Endodermal cell (in vitro differentiated cells): ENCODE results near the gene RAD23A. TPM values are rescaled to one million over a fixed set of nuclear protein-coding genes. Genes with fewer than 3 reads are reported as not detected.

Source experiments
- DNase-seq: peaks from one replicate; pipeline ENCODE4 v3.0.0-alpha.2; 2017
- H3K27ac ChIP-seq: 2 replicates; pipeline ENCODE4 v1.5.1; 2013; ENCODE audit warnings: mild to moderate bottlenecking, low read depth, low read length, moderate library complexity
- H3K27me3 ChIP-seq: 2 replicates; pipeline ENCODE4 v1.6.1; 2013; ENCODE audit warnings: mild to moderate bottlenecking, low read length, moderate library complexity; ENCODE audit not compliant: insufficient read depth, control insufficient read depth, poor library complexity, severe bottlenecking
- H3K36me3 ChIP-seq: 2 replicates; pipeline ENCODE4 v1.7.0; 2013; ENCODE audit warnings: mild to moderate bottlenecking, low read length, moderate library complexity; ENCODE audit not compliant: control insufficient read depth, insufficient read depth
- H3K4me1 ChIP-seq: one replicate; pipeline ENCODE4 v1.7.0; 2013; ENCODE audit warnings: low read length; ENCODE audit not compliant: control insufficient read depth, insufficient read depth
- H3K4me3 ChIP-seq: 2 replicates; pipeline ENCODE4 v1.5.1; 2013; ENCODE audit warnings: mild to moderate bottlenecking, low read length, moderate library complexity
- H3K9ac ChIP-seq: 2 replicates; pipeline ENCODE4 v1.6.1; 2013; ENCODE audit warnings: mild to moderate bottlenecking, low read length, moderate library complexity; ENCODE audit not compliant: poor library complexity, severe bottlenecking; ENCODE audit errors: extremely low read depth
- H3K9me3 ChIP-seq: 2 replicates; pipeline ENCODE4 v1.6.1; 2013; ENCODE audit warnings: mild to moderate bottlenecking, low read length, moderate library complexity; ENCODE audit not compliant: control insufficient read depth
- H3K27ac Mint-ChIP-seq: 2 replicates; pipeline ENCODE4 v1.8.0; 2020; ENCODE audit warnings: mixed read lengths
- H3K27me3 Mint-ChIP-seq: 2 replicates; pipeline ENCODE4 v1.8.0; 2021; ENCODE audit warnings: mild to moderate bottlenecking, mixed read lengths; ENCODE audit not compliant: insufficient read depth
- H3K36me3 Mint-ChIP-seq: 2 replicates; pipeline ENCODE4 v1.8.0; 2020; ENCODE audit warnings: low read depth, mixed read lengths
- H3K4me1 Mint-ChIP-seq: 2 replicates; pipeline ENCODE4 v1.8.0; 2020; ENCODE audit warnings: mixed read lengths
- H3K4me3 Mint-ChIP-seq: 2 replicates; pipeline ENCODE4 v1.8.0; 2020; ENCODE audit warnings: mild to moderate bottlenecking, moderate library complexity, mixed read lengths
- H3K9me3 Mint-ChIP-seq: 2 replicates; pipeline ENCODE4 v1.8.0; 2020; ENCODE audit warnings: mild to moderate bottlenecking, mixed read lengths
- CTCF ChIP-seq: fragments of 200-600 bp; sonication (generic); conservative IDR thresholded peaks from 2 replicates; pipeline ENCODE4 v1.5.0; 2021; ENCODE audit warnings: antibody characterized with exemption, mild to moderate bottlenecking
- WGBS, 2 experiments: methylation state at CpG; one replicate each; pipeline versions ENCODE4 v1.1.5 to v1.1.7; 2013; ENCODE audit warnings: missing lambda C conversion rate in 2 of 2, mixed read lengths in 1 of 2; ENCODE audit not compliant: insufficient coverage in 1 of 2, insufficient read length in 1 of 2; 5-methylcytosine and 5-hydroxymethylcytosine counted together
- total RNA-seq, 2 donors: library from RNA; stranded (reverse); fragmentation: NEBNext Ultra II Directional in 1 of 2; extraction: Animal tissue kit (Norgen Biotek cat#: 25700) in 1 of 2; gene quantifications; 2 replicates in 1 of 2; 3 replicates in 1 of 2; pipeline ENCODE4 v1.2.1, GENCODE V29; 2021

The RAD23A gene
- total RNA-seq, 2 donors from 2014 or later, result 75.5 to 117 TPM

DNA sequence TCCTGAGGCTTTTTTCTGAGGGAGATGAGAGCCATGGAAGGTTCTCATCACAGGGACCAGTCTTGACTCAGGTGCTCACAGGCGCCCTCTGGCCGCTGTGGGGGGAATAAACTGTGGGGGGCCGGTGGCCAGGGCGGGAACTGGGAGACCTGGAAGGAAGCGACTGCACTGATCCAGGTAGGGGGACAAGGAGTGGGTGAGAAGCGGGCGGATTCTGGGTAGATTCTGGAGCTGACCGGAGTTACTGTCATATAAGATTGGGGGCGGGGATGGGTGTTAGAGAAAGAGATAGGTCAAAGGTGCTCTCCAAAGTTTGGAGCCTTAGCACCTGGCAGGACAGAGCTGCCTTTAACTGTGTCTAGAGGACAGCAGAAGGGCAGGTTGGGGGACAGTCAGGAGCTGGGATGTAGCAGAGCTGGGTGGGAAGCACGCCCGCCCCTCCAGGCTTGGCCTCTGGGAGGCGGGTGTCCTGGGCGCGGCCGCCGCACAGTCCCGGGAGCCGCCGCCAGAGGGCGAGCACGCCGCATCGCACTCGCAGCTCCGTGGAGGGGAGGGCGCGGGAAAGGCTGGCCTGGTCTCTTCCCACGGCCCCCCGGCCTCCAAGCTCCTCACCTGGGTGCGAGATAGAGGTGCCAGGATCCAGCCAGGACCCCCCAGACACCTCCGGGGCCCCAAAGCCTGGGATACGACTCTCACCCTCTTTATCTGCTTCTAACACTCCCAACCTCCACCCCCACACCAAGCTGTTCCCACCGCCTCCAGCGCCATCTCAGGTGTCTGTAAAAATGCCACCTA, 19.6 kb downstream of the RAD23A start:
- Mint-ChIP-seq H3K27me3 (peaks cover 6% of the 10 kb centered on the region), H3K27ac (peak overlapping the region; percentile 87), H3K4me3 (peak overlapping the region; percentile 56), H3K36me3 (no peaks in the 10 kb centered on the region), H3K4me1 (peaks cover 4% of the 10 kb centered on the region), H3K9me3 (peaks cover 2% of the 10 kb centered on the region)
- H3K4me1 ChIP-seq, result no peaks in the 10 kb centered on the region
- H3K9me3 ChIP-seq, result no peaks in the 10 kb centered on the region
- H3K4me3 ChIP-seq, result peak overlapping the region; percentile 75
- peak; percentile 97 for DNase-seq
- H3K27me3 ChIP-seq, result no peaks in the 10 kb centered on the region
- TF ChIP-seq CTCF, result peak; percentile 92
- H3K9ac ChIP-seq, result peak overlapping the region; percentile 59
- WGBS, 2 experiments, result 5% methylated on average over 14 to 34 of the region's 34 CpGs
- H3K36me3 ChIP-seq, result no peaks in the 10 kb centered on the region
- peak overlapping the region; percentile 49 for H3K27ac ChIP-seq

GRCh38 chr19:12965812-12966135, 20.1 kb downstream of the RAD23A start:
- peaks cover 4% of the 10 kb centered on the region for H3K4me1 Mint-ChIP-seq
- no peak overlapping the region for H3K9ac ChIP-seq
- H3K4me3 ChIP-seq, result no peak overlapping the region
- no peaks in the 10 kb centered on the region for H3K9me3 ChIP-seq
- no peaks in the 10 kb centered on the region for H3K27me3 ChIP-seq
- H3K4me1 ChIP-seq, result no peaks in the 10 kb centered on the region
- no peak for DNase-seq
- 63 to 93% methylated on average over 3 to 8 of the region's 8 CpGs for WGBS, 2 experiments
- H3K27ac ChIP-seq, result peak overlapping the region; percentile 49
- no peak for TF ChIP-seq CTCF
- H3K27ac Mint-ChIP-seq, result peak overlapping the region; percentile 87
- H3K4me3 Mint-ChIP-seq, result peak overlapping the region; percentile 56
- no peaks in the 10 kb centered on the region for H3K36me3 ChIP-seq
- peaks cover 7% of the 10 kb centered on the region for H3K27me3 Mint-ChIP-seq
- no peaks in the 10 kb centered on the region for H3K36me3 Mint-ChIP-seq
- peaks cover 2% of the 10 kb centered on the region for H3K9me3 Mint-ChIP-seq

- no peaks in the 10 kb centered on the region for H3K27me3 ChIP-seq
- WGBS, 2 experiments, result 95 to 96% methylated on average over 4 to 5 of the region's 5 CpGs
- no peaks in the 10 kb centered on the region for H3K9me3 ChIP-seq
- no peaks in the 10 kb centered on the region for H3K36me3 ChIP-seq
- no peak for TF ChIP-seq CTCF
- Mint-ChIP-seq H3K36me3 (no peaks in the 10 kb centered on the region), H3K4me3 (no peak overlapping the region), H3K9me3 (no peaks in the 10 kb centered on the region), H3K27ac (no peak overlapping the region), H3K27me3 (peaks cover 6% of the 10 kb centered on the region), H3K4me1 (peaks cover 4% of the 10 kb centered on the region)
- no peaks in the 10 kb centered on the region for H3K4me1 ChIP-seq
- no peak overlapping the region for H3K27ac ChIP-seq
- H3K4me3 ChIP-seq, result no peak overlapping the region
- DNase-seq, result no peak
- H3K9ac ChIP-seq, result no peak overlapping the region
Measured at GRCh38 chr19:12967907-12968306, 22.2 kb downstream of the RAD23A start.
